ENCODE measurements around the gene ZFPM1. TPM values are rescaled to one million over a fixed set of nuclear protein-coding genes. Genes with fewer than 3 reads are reported as not detected.

The ZFPM1 gene
- total RNA-seq, 1 donor from 2014 or later, result 6.2 TPM

DNA sequence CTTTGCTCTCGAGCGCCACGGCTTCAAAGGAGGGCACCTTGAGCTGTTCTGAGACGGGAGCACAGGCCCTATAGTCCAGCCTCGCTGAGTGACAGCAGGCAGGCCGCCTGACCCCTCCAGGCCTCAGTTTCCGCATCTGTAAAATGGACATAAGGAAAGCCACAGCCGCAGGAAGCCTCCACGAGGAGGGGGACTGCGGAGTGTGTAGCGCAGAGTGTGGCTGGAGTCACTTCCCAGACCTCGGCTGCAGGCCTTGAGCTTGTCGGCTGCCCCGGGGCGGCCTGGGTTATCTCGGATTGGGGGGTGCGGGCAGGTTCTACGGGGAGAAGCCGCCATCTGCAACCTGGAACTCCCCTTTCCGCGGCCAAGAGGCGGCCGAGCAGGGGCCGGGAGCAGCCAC lies 40.8 kb downstream of the ZFPM1 start:
- Histone ChIP-seq H3K27me3 (ENCODE audit: control insufficient read depth, insufficient read depth, low read length) (no peaks in the 10 kb centered on the region), H3K36me3 (ENCODE audit: control insufficient read depth, insufficient read depth, low read length) (no peaks in the 10 kb centered on the region), H3K4me3 (ENCODE audit: low read depth, low read length) (no peak overlapping the region)
- no peak for DNase-seq (ENCODE audit: low read depth)
- TF ChIP-seq, protein P1, sequence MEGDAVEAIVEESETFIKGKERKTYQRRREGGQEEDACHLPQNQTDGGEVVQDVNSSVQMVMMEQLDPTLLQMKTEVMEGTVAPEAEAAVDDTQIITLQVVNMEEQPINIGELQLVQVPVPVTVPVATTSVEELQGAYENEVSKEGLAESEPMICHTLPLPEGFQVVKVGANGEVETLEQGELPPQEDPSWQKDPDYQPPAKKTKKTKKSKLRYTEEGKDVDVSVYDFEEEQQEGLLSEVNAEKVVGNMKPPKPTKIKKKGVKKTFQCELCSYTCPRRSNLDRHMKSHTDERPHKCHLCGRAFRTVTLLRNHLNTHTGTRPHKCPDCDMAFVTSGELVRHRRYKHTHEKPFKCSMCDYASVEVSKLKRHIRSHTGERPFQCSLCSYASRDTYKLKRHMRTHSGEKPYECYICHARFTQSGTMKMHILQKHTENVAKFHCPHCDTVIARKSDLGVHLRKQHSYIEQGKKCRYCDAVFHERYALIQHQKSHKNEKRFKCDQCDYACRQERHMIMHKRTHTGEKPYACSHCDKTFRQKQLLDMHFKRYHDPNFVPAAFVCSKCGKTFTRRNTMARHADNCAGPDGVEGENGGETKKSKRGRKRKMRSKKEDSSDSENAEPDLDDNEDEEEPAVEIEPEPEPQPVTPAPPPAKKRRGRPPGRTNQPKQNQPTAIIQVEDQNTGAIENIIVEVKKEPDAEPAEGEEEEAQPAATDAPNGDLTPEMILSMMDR (IDR thresholded peaks at IDR 0.05; ENCODE audit: insufficient read depth, low read length, poor library complexity, severe bottlenecking), result no peak

DNA sequence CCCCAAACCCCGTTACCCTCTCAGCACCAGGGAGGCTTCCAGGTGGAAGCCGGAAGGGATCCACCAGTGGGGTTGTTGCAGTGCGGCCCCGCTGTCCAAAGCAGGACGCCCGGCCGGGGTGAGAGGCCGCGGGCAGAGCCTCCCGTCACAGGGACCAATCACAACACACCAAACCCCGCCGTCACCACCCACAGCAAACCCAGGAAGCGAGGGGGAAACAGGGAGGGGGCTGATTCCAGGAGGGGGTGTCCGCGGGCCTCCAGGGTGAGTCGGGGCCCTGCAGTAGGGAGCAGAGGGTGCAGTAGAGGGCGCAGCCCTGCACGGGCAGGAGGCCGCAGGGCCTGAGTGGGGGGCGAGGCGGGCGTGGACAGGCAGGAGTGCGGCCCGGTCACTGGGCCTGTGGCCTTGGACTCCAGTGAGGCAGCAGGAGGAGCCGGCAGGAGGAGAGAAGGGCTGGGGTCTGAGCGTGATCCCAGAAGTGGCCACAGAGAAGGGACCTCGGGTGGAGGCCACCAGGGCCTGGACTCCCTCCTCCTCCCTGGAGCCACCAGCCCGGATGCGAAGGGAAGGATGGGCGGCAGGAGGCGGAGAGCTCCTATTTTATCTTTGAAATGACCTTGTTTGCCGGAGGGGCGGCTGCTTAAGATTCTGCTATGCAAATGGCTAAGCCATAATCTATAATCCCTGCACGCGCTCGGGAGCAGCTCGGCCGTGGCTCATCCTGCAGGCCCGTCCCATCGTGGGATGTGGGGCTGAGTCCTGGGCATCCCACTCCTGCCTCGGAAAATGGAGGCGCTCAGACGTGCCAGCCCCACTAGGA lies 41.5 kb downstream of the ZFPM1 start:
- no peak for DNase-seq (ENCODE audit: low read depth)
- TF ChIP-seq, protein P1 (IDR thresholded peaks at IDR 0.05; ENCODE audit: insufficient read depth, low read length, poor library complexity, severe bottlenecking), result no peak
- Histone ChIP-seq H3K36me3 (ENCODE audit: control insufficient read depth, insufficient read depth, low read length) (no peaks in the 10 kb centered on the region), H3K4me3 (ENCODE audit: low read depth, low read length) (no peak overlapping the region), H3K27me3 (ENCODE audit: control insufficient read depth, insufficient read depth, low read length) (no peaks in the 10 kb centered on the region)

DNA sequence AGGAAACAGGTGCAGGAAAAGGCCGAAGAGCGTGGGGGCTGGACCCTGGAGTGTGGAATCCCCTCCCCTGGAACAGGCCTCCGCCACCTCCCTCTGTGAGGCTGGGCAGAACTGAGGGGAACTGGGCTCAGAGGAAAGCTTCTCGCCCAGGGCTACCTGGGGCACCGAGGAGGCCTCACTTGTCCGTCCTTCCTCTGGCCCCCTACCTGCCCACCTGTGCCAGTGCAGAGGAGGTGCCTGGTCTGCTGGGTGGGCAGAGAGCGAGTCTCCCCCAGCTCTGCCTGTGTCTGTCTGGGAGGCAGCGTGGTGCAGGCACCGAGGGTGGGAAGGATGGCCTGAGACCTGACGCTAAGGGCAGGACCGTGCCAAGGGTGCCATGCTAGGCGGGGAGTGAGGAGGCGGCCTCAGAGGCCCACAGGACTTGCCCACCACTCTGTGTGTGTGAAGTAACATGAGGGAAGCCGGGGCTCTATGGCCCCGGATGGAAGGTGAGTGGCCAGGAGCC lies 42.2 kb downstream of the ZFPM1 start:
- Histone ChIP-seq H3K4me3 (ENCODE audit: low read depth, low read length) (no peak overlapping the region), H3K27me3 (ENCODE audit: control insufficient read depth, insufficient read depth, low read length) (no peaks in the 10 kb centered on the region), H3K36me3 (ENCODE audit: control insufficient read depth, insufficient read depth, low read length) (no peaks in the 10 kb centered on the region)
- TF ChIP-seq, protein P1 (IDR thresholded peaks at IDR 0.05; ENCODE audit: insufficient read depth, low read length, poor library complexity, severe bottlenecking), result no peak
- no peak for DNase-seq (ENCODE audit: low read depth)

DNA sequence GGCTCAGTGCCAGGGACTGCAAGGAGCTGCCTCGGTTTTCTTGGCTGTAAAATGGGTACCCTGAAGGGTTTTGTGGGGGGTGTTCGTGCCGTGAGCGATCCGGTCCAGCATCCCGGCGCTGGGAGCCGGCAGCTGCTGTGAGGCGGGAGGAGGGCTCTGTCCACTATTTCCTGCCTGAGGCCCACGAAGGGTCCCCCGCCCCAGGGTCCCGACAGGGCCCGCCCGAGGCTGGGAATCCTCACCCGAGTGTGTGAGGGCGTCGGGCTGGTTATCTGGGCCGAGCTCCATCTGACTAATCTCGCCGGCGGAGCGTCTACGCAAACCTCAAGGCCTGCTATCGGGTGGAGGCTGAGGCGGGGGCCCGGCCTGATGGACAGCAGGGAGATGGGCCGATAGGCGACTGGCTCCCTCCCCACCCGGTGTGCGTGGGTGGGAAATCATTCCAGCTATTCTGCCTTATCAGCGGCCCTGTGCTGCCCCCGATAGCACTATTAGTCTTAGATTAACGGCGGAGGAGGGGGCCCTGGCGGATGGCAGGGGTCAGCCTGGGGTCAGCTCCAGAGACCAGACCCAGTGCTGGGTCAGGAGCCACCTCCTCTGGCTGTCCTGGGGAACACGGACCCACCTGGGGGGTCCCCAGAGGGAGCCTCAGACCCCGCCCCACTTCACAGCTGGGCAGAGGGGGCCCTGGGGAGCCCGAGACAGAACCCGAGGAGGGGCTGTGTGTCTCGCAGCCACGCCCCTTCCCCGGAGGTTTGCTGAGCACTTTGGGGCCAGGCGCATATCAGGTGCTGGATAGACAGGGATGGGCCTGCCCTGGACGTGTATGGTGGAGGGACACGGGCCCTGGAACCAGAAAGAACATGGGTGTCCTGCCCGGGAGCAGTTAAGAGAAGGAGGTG lies 44.7 kb downstream of the ZFPM1 start:
- H3K27me3 ChIP-seq (ENCODE audit: control insufficient read depth, insufficient read depth, low read length), result no peaks in the 10 kb centered on the region
- TF ChIP-seq, protein P1 (IDR thresholded peaks at IDR 0.05; ENCODE audit: insufficient read depth, low read length, poor library complexity, severe bottlenecking), result no peak
- no peak for DNase-seq (ENCODE audit: low read depth)
- no peaks in the 10 kb centered on the region for H3K36me3 ChIP-seq (ENCODE audit: control insufficient read depth, insufficient read depth, low read length)
- no peak overlapping the region for H3K4me3 ChIP-seq (ENCODE audit: low read depth, low read length)

DNA sequence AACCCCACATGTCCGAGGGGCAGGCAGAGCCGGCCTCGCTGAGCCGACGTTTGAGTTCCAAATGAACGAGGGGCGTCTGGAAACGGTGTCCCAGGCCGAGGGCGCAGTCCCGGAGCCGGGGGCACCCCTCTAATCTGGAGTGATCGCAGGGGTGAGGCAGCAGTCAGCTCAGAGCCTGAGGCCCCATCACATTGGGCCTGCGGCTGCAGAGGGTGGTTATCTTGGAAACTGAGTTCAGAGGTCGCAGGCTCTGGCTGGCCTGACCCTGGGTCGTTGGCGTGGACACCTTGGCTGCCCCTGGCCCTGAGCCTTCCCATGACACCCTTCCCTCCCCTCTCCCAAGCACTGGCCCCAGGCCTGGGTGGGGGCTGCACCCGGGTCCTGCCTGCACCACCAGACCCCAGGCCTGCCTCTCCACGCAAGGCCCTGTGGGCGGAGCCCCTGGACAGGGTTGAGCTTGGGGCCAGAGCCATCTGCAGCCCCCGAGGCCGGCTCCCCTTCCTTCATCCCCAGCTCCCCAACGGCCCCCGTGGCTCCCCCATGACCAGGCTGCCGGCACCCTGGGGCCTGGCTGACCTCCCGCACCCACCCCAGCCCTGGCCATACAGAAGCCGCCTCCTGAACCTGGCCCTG lies 45.6 kb downstream of the ZFPM1 start:
- Histone ChIP-seq H3K36me3 (ENCODE audit: control insufficient read depth, insufficient read depth, low read length) (no peaks in the 10 kb centered on the region), H3K27me3 (ENCODE audit: control insufficient read depth, insufficient read depth, low read length) (no peaks in the 10 kb centered on the region), H3K4me3 (ENCODE audit: low read depth, low read length) (no peak overlapping the region)
- TF ChIP-seq, protein P1 (IDR thresholded peaks at IDR 0.05; ENCODE audit: insufficient read depth, low read length, poor library complexity, severe bottlenecking), result no peak
- DNase-seq (ENCODE audit: low read depth), result no peak

Data from kidney epithelial cell (primary cell).